PC-9 (cell line): ENCODE data around the gene BHLHA15. TPM values are rescaled to one million over a fixed set of nuclear protein-coding genes. Genes with fewer than 3 reads are reported as not detected.

ENCODE experiments used
- BruUV-seq: library from RNA; stranded (reverse); fragments of 400-500 nt; replicated peaks from 2 replicates; lab custom pipeline; 2021; lab: Mats Ljungman, UMichigan
- CTCF ChIA-PET: fragments of 300-600 bp; sonication (Branson Sonifier 250); formaldehyde crosslinking; loops from one replicate; lab custom pipeline; 2022; ENCODE audit warnings: antibody characterized with exemption; lab: Charles Lee
- POLR2A ChIA-PET: fragments of 300-600 bp; sonication (Branson Sonifier 250); formaldehyde crosslinking; loops from one replicate; lab custom pipeline; 2022; ENCODE audit warnings: antibody characterized with exemption; ENCODE audit not compliant: unreplicated experiment; lab: Charles Lee
- DNase-seq, 2 experiments: peaks; one replicate each; pipeline versions ENCODE4 v3.0.0 to v3.0.0-alpha.2; 2015 to 2022; ENCODE audit warnings: mixed read lengths in 1 of 2
- H2AFZ ChIP-seq: fragments of 200-600 bp; sonication (generic); 2 replicates; pipeline ENCODE4 v1.8.1; 2017; ENCODE audit warnings: antibody characterized with exemption
- H3F3A ChIP-seq: fragments of 200-600 bp; sonication (generic); 2 replicates; pipeline ENCODE4 v1.8.1; 2017; ENCODE audit warnings: antibody characterized with exemption, mild to moderate bottlenecking, low read depth; ENCODE audit not compliant: insufficient read depth
- H3K27ac ChIP-seq: fragments of 200-600 bp; sonication (generic); 2 replicates; pipeline ENCODE4 v1.6.1; 2016; ENCODE audit warnings: mixed run types
- H3K27me3 ChIP-seq: fragments of 200-600 bp; sonication (generic); 2 replicates; pipeline ENCODE4 v1.6.1; 2016; ENCODE audit warnings: low read depth, mixed run types; ENCODE audit not compliant: insufficient read depth
- H3K36me3 ChIP-seq: fragments of 200-600 bp; sonication (generic); 2 replicates; pipeline ENCODE4 v1.6.1; 2016; ENCODE audit warnings: low read depth, mixed run types
- H3K4me1 ChIP-seq: fragments of 200-600 bp; sonication (generic); replicated peaks from 2 replicates; pipeline ENCODE4 v1.6.1; 2016; ENCODE audit warnings: mixed run types; ENCODE audit not compliant: insufficient read depth
- H3K4me2 ChIP-seq: fragments of 200-600 bp; sonication (generic); 2 replicates; pipeline ENCODE4 v1.6.1; 2017; ENCODE audit warnings: mixed run types
- H3K4me3 ChIP-seq: fragments of 200-600 bp; sonication (generic); 2 replicates; pipeline ENCODE4 v1.6.1; 2016; ENCODE audit warnings: mixed run types
- H3K79me2 ChIP-seq: fragments of 200-600 bp; sonication (generic); 2 replicates; pipeline ENCODE4 v1.6.1; 2017; ENCODE audit warnings: low read depth, mixed run types
- H3K9me2 ChIP-seq: fragments of 200-600 bp; sonication (generic); 2 replicates; pipeline ENCODE4 v1.8.1; 2017; ENCODE audit warnings: mild to moderate bottlenecking; ENCODE audit not compliant: insufficient read depth
- H3K9me3 ChIP-seq: fragments of 200-600 bp; sonication (generic); 2 replicates; pipeline ENCODE4 v1.8.1; 2016; ENCODE audit warnings: low read depth; ENCODE audit not compliant: insufficient read depth
- H4K20me1 ChIP-seq: fragments of 200-600 bp; sonication (generic); 2 replicates; pipeline ENCODE4 v1.8.1; 2017; ENCODE audit not compliant: insufficient read depth
- CTCF ChIP-seq: fragments of 200-600 bp; sonication (generic); conservative IDR thresholded peaks from 2 replicates; pipeline ENCODE4 v1.6.1; 2017; ENCODE audit warnings: mixed run types, antibody characterized with exemption, mild to moderate bottlenecking, moderate library complexity
- EZH2 ChIP-seq: fragments of 200-600 bp; sonication (generic); IDR thresholded peaks from 2 replicates; pipeline ENCODE4 v1.8.0; 2017; ENCODE audit warnings: antibody characterized with exemption, low read depth
- intact Hi-C: fragments of 100-400 bp; cut with micrococcal nuclease; formaldehyde crosslinking; loops from one replicate; pipeline ENCODE4 v1.10.0; 2022; ENCODE audit not compliant: unreplicated experiment
- total RNA-seq: library from RNA; stranded (reverse); gene quantifications from 2 replicates; pipeline ENCODE4 v1.2.3, GENCODE V29; 2021

The BHLHA15 gene
- total RNA-seq, 1 experiment from 2014 or later = 0.79 TPM

GRCh38 chr7:98221611-98222532, 10.6 kb downstream of the BHLHA15 start:
- no peak overlapping the region for H3K4me2 ChIP-seq
- no peak overlapping the region for H2AFZ ChIP-seq
- no peak overlapping the region for H3K4me3 ChIP-seq
- no TSS peak for BruUV-seq
- no peaks in the 10 kb centered on the region for H3K4me1 ChIP-seq
- intact Hi-C loops = no loop called here
- TF ChIP-seq CTCF (no peak), EZH2 (no peak)
- no peaks in the 10 kb centered on the region for H4K20me1 ChIP-seq
- ChIA-PET POLR2A (no interaction called here), CTCF (no interaction called here)
- H3K27me3 ChIP-seq = no peaks in the 10 kb centered on the region
- H3K9me2 ChIP-seq = no peaks in the 10 kb centered on the region
- DNase-seq = no peak
- H3K9me3 ChIP-seq = no peaks in the 10 kb centered on the region
- H3K27ac ChIP-seq = no peak overlapping the region
- H3F3A ChIP-seq = peaks cover 9% of the 10 kb centered on the region; the same call in 1 of the 2 replicates
- H3K36me3 ChIP-seq = no peaks in the 10 kb centered on the region
- H3K79me2 ChIP-seq = no peaks in the 10 kb centered on the region

GRCh38 chr7:98222533-98223195, 11.4 kb downstream of the BHLHA15 start:
- no peaks in the 10 kb centered on the region for H3K27me3 ChIP-seq
- ChIA-PET POLR2A (interaction anchor here (0.5 kb wide), 1 partner anchor 55 kb away, joined by 4 read pairs; no protein-coding TSS in a partner anchor), CTCF (no interaction called here)
- no peaks in the 10 kb centered on the region for H3K4me1 ChIP-seq
- intact Hi-C loops = no loop called here
- no peaks in the 10 kb centered on the region for H3K9me3 ChIP-seq
- no peak overlapping the region for H3K4me3 ChIP-seq
- H3F3A ChIP-seq = peaks cover 9% of the 10 kb centered on the region; the same call in 1 of the 2 replicates
- no peaks in the 10 kb centered on the region for H3K9me2 ChIP-seq
- no peak overlapping the region for H2AFZ ChIP-seq
- no peak overlapping the region for H3K4me2 ChIP-seq
- no peak overlapping the region for H3K27ac ChIP-seq
- no TSS peak for BruUV-seq
- H3K36me3 ChIP-seq = no peaks in the 10 kb centered on the region
- DNase-seq = no peak
- H3K79me2 ChIP-seq = no peaks in the 10 kb centered on the region
- H4K20me1 ChIP-seq = no peaks in the 10 kb centered on the region
- TF ChIP-seq CTCF = no peak
- no peak for TF ChIP-seq EZH2

GRCh38 chr7:98223351-98223897, 12.2 kb downstream of the BHLHA15 start:
- Histone ChIP-seq H3K27ac (no peak overlapping the region), H3F3A (peaks cover 9% of the 10 kb centered on the region; the same call in 1 of the 2 replicates), H3K79me2 (no peaks in the 10 kb centered on the region), H3K36me3 (no peaks in the 10 kb centered on the region), H4K20me1 (no peaks in the 10 kb centered on the region), H3K4me3 (no peak overlapping the region), H3K9me3 (no peaks in the 10 kb centered on the region), H3K27me3 (no peaks in the 10 kb centered on the region), H3K4me2 (no peak overlapping the region), H2AFZ (no peak overlapping the region), H3K4me1 (no peaks in the 10 kb centered on the region), H3K9me2 (no peaks in the 10 kb centered on the region)
- ChIA-PET POLR2A (interaction anchor here (0.5 kb wide), 1 partner anchor 54 kb away, joined by 4 read pairs; no protein-coding TSS in a partner anchor), CTCF (no interaction called here)
- TF ChIP-seq CTCF (no peak), EZH2 (no peak)
- no peak for DNase-seq
- no TSS peak for BruUV-seq
- intact Hi-C loops = no loop called here
